ENCODE data around the gene TAF1A. TPM values are rescaled to one million over a fixed set of nuclear protein-coding genes. Genes with fewer than 3 reads are reported as not detected.

The TAF1A gene
- total and polyA plus RNA-seq, 7 experiments from 2014 or later, result 6.5 to 17.9 (median 8.0) TPM

- Histone ChIP-seq H3K27ac (ENCODE audit: low read depth, low read length) (no peak overlapping the region), H3K27me3 (ENCODE audit: control insufficient read depth in 2 of 2, insufficient read depth in 2 of 2, low read length in 2 of 2) (no peaks in the 10 kb centered on the region), H3K4me1 (ENCODE audit: control insufficient read depth in 2 of 2, insufficient read depth in 2 of 2, low read length in 2 of 2) (peaks cover 6 to 18% of the 10 kb centered on the region in 2 donors), H3K36me3 (ENCODE audit: control insufficient read depth in 2 of 3, insufficient read depth in 3 of 3, low read length in 3 of 3) (peaks cover 0 to 13% (median 0%) of the 10 kb centered on the region in 3 experiments), H3K9me3 (ENCODE audit: control insufficient read depth in 2 of 3, low read length in 3 of 3) (no peaks in the 10 kb centered on the region), H3K4me3 (ENCODE audit: low read length) (no peak overlapping the region)
- ChIA-PET POLR2A (no interaction called here), CTCF (no interaction called here)
- peaks cover 0 to 4% (median 0%) of the 10 kb centered on the region in 5 donors for H3K27me3 Mint-ChIP-seq
- H3K36me3 Mint-ChIP-seq, result peaks cover 4 to 31% (median 15%) of the 10 kb centered on the region in 5 donors
- H3K27ac Mint-ChIP-seq, result peak overlapping the region in 3 of 9 donors; percentile 33 to 98 (median 94)
- ATAC-seq, result no peak
- intact Hi-C loops (cut with micrococcal nuclease), result no loop called here
- H3K4me3 Mint-ChIP-seq, result peak overlapping the region in 7 of 10 donors; percentile 9 to 96 (median 46)
- no peak for DNase-seq
- H3K9me3 Mint-ChIP-seq, result no peaks in the 10 kb centered on the region
- peaks cover 26 to 70% (median 57%) of the 10 kb centered on the region in 7 donors for H3K4me1 Mint-ChIP-seq
Measured at GRCh38 chr1:222588135-222588534, 1.6 kb downstream of the TAF1A start.

GRCh38 chr1:222586842-222587241 lies 2.9 kb downstream of the TAF1A start:
- H3K36me3 Mint-ChIP-seq, result peaks cover 8 to 43% (median 25%) of the 10 kb centered on the region in 5 donors
- H3K4me1 ChIP-seq (ENCODE audit: control insufficient read depth in 2 of 2, insufficient read depth in 2 of 2, low read length in 2 of 2), result peaks cover 6 to 18% of the 10 kb centered on the region in 2 donors
- no peaks in the 10 kb centered on the region for H3K27me3 ChIP-seq (ENCODE audit: control insufficient read depth in 2 of 2, insufficient read depth in 2 of 2, low read length in 2 of 2)
- peak overlapping the region in 1 of 10 donors; percentile 4 for H3K4me3 Mint-ChIP-seq
- H3K27ac ChIP-seq (ENCODE audit: low read depth, low read length), result no peak overlapping the region
- ATAC-seq (no peak), DNase-seq (no peak)
- CTCF ChIA-PET, result no interaction called here
- H3K27me3 Mint-ChIP-seq, result peaks cover 0 to 2% (median 0%) of the 10 kb centered on the region in 5 donors
- peak overlapping the region in 2 of 9 donors; percentile 5 to 21 for H3K27ac Mint-ChIP-seq
- no peak overlapping the region for H3K4me3 ChIP-seq (ENCODE audit: low read length)
- peaks cover 0 to 21% (median 6%) of the 10 kb centered on the region in 3 experiments for H3K36me3 ChIP-seq (ENCODE audit: control insufficient read depth in 2 of 3, insufficient read depth in 3 of 3, low read length in 3 of 3)
- no peaks in the 10 kb centered on the region for H3K9me3 ChIP-seq (ENCODE audit: control insufficient read depth in 2 of 3, low read length in 3 of 3)
- POLR2A ChIA-PET, result no interaction called here
- H3K9me3 Mint-ChIP-seq, result no peaks in the 10 kb centered on the region
- H3K4me1 Mint-ChIP-seq, result peaks cover 33 to 72% (median 53%) of the 10 kb centered on the region in 7 donors
- intact Hi-C loops (cut with micrococcal nuclease), result no loop called here

- no peaks in the 10 kb centered on the region for H3K9me3 Mint-ChIP-seq
- ATAC-seq, result peak; percentile 40
- no peaks in the 10 kb centered on the region for H3K27me3 ChIP-seq (ENCODE audit: control insufficient read depth in 2 of 2, insufficient read depth in 2 of 2, low read length in 2 of 2)
- H3K4me3 ChIP-seq (ENCODE audit: low read length), result no peak overlapping the region
- H3K9me3 ChIP-seq (ENCODE audit: control insufficient read depth in 2 of 3, low read length in 3 of 3), result no peaks in the 10 kb centered on the region
- peak overlapping the region in 1 of 9 donors; percentile 22 for H3K27ac Mint-ChIP-seq
- H3K36me3 ChIP-seq (ENCODE audit: control insufficient read depth in 2 of 3, insufficient read depth in 3 of 3, low read length in 3 of 3), result peaks cover 0 to 21% (median 6%) of the 10 kb centered on the region in 3 experiments
- H3K27ac ChIP-seq (ENCODE audit: low read depth, low read length), result no peak overlapping the region
- no peak overlapping the region for H3K4me3 Mint-ChIP-seq
- H3K27me3 Mint-ChIP-seq, result no peaks in the 10 kb centered on the region
- intact Hi-C loops (cut with micrococcal nuclease), result no loop called here
- H3K4me1 Mint-ChIP-seq, result peaks cover 16 to 43% (median 31%) of the 10 kb centered on the region in 7 donors
- peaks cover 12 to 68% (median 37%) of the 10 kb centered on the region in 5 donors for H3K36me3 Mint-ChIP-seq
- ChIA-PET POLR2A (no interaction called here), CTCF (no interaction called here)
- no peak for DNase-seq
- peaks cover 0 to under 1% of the 10 kb centered on the region in 2 donors for H3K4me1 ChIP-seq (ENCODE audit: control insufficient read depth in 2 of 2, insufficient read depth in 2 of 2, low read length in 2 of 2)
Measured at GRCh38 chr1:222583079-222583478, 6.7 kb downstream of the TAF1A start.

- no peaks in the 10 kb centered on the region for H3K9me3 ChIP-seq (ENCODE audit: control insufficient read depth in 2 of 3, low read length in 3 of 3)
- Mint-ChIP-seq H3K4me3 (no peak overlapping the region), H3K4me1 (peaks cover 12 to 35% (median 24%) of the 10 kb centered on the region in 7 donors), H3K27ac (no peak overlapping the region), H3K27me3 (no peaks in the 10 kb centered on the region), H3K36me3 (peaks cover 15 to 70% (median 43%) of the 10 kb centered on the region in 5 donors), H3K9me3 (no peaks in the 10 kb centered on the region)
- peaks cover 0 to 26% (median 6%) of the 10 kb centered on the region in 3 experiments for H3K36me3 ChIP-seq (ENCODE audit: control insufficient read depth in 2 of 3, insufficient read depth in 3 of 3, low read length in 3 of 3)
- H3K4me1 ChIP-seq (ENCODE audit: control insufficient read depth in 2 of 2, insufficient read depth in 2 of 2, low read length in 2 of 2), result no peaks in the 10 kb centered on the region
- POLR2A ChIA-PET, result no interaction called here
- H3K27me3 ChIP-seq (ENCODE audit: control insufficient read depth in 2 of 2, insufficient read depth in 2 of 2, low read length in 2 of 2), result no peaks in the 10 kb centered on the region
- H3K4me3 ChIP-seq (ENCODE audit: low read length), result no peak overlapping the region
- ATAC-seq (no peak), DNase-seq (no peak)
- intact Hi-C loops (cut with micrococcal nuclease), result no loop called here
- H3K27ac ChIP-seq (ENCODE audit: low read depth, low read length), result no peak overlapping the region
- CTCF ChIA-PET, result no interaction called here
Measured at GRCh38 chr1:222582099-222582774, 7.5 kb downstream of the TAF1A start.

- no peak for ATAC-seq
- Histone ChIP-seq H3K4me3 (ENCODE audit: low read length) (no peak overlapping the region), H3K27me3 (ENCODE audit: control insufficient read depth in 2 of 2, insufficient read depth in 2 of 2, low read length in 2 of 2) (no peaks in the 10 kb centered on the region), H3K36me3 (ENCODE audit: control insufficient read depth in 2 of 3, insufficient read depth in 3 of 3, low read length in 3 of 3) (peaks cover 0 to 32% (median 6%) of the 10 kb centered on the region in 3 experiments), H3K4me1 (ENCODE audit: control insufficient read depth in 2 of 2, insufficient read depth in 2 of 2, low read length in 2 of 2) (no peaks in the 10 kb centered on the region), H3K9me3 (ENCODE audit: control insufficient read depth in 2 of 3, low read length in 3 of 3) (no peaks in the 10 kb centered on the region), H3K27ac (ENCODE audit: low read depth, low read length) (no peak overlapping the region)
- POLR2A ChIA-PET, result interaction anchor here (1.0 kb wide), 1 partner anchor 10 kb away, joined by 6 read pairs; the partner anchor contains the start of gene TAF1A
- H3K27me3 Mint-ChIP-seq, result no peaks in the 10 kb centered on the region
- intact Hi-C loops (cut with micrococcal nuclease), result no loop called here
- H3K36me3 Mint-ChIP-seq, result peaks cover 23 to 81% (median 55%) of the 10 kb centered on the region in 5 donors
- no peak overlapping the region for H3K27ac Mint-ChIP-seq
- no peaks in the 10 kb centered on the region for H3K9me3 Mint-ChIP-seq
- H3K4me1 Mint-ChIP-seq, result peaks cover 2 to 23% (median 10%) of the 10 kb centered on the region in 7 donors
- CTCF ChIA-PET, result interaction anchor here (0.6 to 0.7 kb wide), 2 partner anchors 585 to 1854 kb away, joined by 3 read pairs; no protein-coding TSS in a partner anchor
- DNase-seq, result no peak
- H3K4me3 Mint-ChIP-seq, result no peak overlapping the region
Measured at GRCh38 chr1:222579316-222579715, 10.4 kb downstream of the TAF1A start.

GRCh38 chr1:222570837-222571236 lies 18.9 kb downstream of the TAF1A start:
- no peak for ATAC-seq
- H3K27me3 ChIP-seq (ENCODE audit: control insufficient read depth in 2 of 2, insufficient read depth in 2 of 2, low read length in 2 of 2), result no peaks in the 10 kb centered on the region
- no peak overlapping the region for H3K4me3 ChIP-seq (ENCODE audit: low read length)
- no peak overlapping the region for H3K4me3 Mint-ChIP-seq
- CTCF ChIA-PET, result interaction anchor here (0.7 to 0.8 kb wide), 2 partner anchors 64 to 114 kb away, joined by 3 to 5 read pairs; no protein-coding TSS in a partner anchor
- POLR2A ChIA-PET, result interaction anchor here (0.8 kb wide), 1 partner anchor 19 kb away, joined by 3 read pairs; the partner anchor contains the start of gene TAF1A
- peaks cover 2 to 30% (median 7%) of the 10 kb centered on the region in 7 donors for H3K4me1 Mint-ChIP-seq
- peaks cover 13 to 77% (median 52%) of the 10 kb centered on the region in 5 donors for H3K36me3 Mint-ChIP-seq
- no peaks in the 10 kb centered on the region for H3K4me1 ChIP-seq (ENCODE audit: control insufficient read depth in 2 of 2, insufficient read depth in 2 of 2, low read length in 2 of 2)
- peaks cover 0 to 8% (median 0%) of the 10 kb centered on the region in 11 donors for H3K9me3 Mint-ChIP-seq
- no peak overlapping the region for H3K27ac ChIP-seq (ENCODE audit: low read depth, low read length)
- no peak for DNase-seq
- H3K27ac Mint-ChIP-seq, result no peak overlapping the region
- intact Hi-C loops (cut with micrococcal nuclease), result no loop called here
- H3K36me3 ChIP-seq (ENCODE audit: control insufficient read depth in 2 of 3, insufficient read depth in 3 of 3, low read length in 3 of 3), result peaks cover 7 to 9% (median 7%) of the 10 kb centered on the region in 3 experiments
- H3K27me3 Mint-ChIP-seq, result no peaks in the 10 kb centered on the region
- H3K9me3 ChIP-seq (ENCODE audit: control insufficient read depth in 2 of 3, low read length in 3 of 3), result no peaks in the 10 kb centered on the region

Data from naive thymus-derived CD4-positive, alpha-beta T cell (primary cell).